GM10266 (cell line): ENCODE data around the gene S100A13.
A peak's percentile ranks its signal among the peaks of the same experiment; 100 is the strongest.

Experiments used
- DNase-seq: peaks from one replicate; pipeline ENCODE4 v3.0.0; 2012; ENCODE audit errors: extremely low spot score
- TF ChIP-seq, protein P1 (sequence below): IDR thresholded peaks from 2 replicates; pipeline ENCODE4 v1.5.1; 2012; ENCODE audit warnings: mild to moderate bottlenecking, low read depth; ENCODE audit not compliant: control insufficient read depth, insufficient read depth; ENCODE audit errors: missing control alignments

S100A13 gene

DNA sequence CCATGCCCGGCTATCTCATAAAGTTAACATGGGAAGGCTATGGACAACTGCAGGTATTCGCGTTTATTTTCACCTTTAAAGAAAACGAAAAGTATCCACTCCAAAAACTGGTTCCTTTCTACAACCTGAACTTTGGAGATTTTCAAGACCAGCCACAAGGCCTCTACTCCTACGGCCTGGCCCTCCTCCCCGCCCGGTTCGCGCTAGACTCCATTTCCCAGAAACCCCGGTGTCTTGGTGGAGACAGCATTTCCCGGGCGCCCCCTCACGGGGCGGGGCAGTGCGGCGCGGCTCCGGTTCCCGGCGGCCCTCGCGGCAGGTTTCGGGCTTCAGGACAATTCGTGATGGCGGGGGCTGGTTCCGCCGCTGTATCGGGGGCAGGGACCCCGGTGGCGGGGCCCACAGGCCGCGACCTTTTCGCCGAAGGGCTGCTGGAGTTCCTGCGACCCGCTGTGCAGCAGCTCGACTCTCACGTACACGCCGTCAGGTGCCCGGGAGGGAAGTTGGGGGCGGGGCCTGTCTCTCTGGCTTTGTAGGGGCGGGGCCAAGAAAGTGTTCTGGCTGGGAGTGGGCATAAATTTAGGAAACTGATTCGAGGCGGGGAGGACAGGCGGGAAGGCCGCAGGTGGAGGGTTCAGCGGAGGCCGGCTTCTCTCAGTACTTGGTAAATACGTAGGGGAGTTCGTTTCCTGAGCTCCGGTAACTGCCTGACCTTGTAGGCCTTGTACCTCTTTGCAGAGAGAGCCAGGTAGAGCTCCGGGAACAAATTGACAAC lies 31.3 kb upstream of the S100A13 start, which contains the start of gene SNAPIN:
TSS of gene SNAPIN (plus strand) at position 304 of the 775 bp plus-strand sequence. CDS start at position 345, 41 bp downstream.
- TF ChIP-seq, protein P1, sequence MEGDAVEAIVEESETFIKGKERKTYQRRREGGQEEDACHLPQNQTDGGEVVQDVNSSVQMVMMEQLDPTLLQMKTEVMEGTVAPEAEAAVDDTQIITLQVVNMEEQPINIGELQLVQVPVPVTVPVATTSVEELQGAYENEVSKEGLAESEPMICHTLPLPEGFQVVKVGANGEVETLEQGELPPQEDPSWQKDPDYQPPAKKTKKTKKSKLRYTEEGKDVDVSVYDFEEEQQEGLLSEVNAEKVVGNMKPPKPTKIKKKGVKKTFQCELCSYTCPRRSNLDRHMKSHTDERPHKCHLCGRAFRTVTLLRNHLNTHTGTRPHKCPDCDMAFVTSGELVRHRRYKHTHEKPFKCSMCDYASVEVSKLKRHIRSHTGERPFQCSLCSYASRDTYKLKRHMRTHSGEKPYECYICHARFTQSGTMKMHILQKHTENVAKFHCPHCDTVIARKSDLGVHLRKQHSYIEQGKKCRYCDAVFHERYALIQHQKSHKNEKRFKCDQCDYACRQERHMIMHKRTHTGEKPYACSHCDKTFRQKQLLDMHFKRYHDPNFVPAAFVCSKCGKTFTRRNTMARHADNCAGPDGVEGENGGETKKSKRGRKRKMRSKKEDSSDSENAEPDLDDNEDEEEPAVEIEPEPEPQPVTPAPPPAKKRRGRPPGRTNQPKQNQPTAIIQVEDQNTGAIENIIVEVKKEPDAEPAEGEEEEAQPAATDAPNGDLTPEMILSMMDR: no peak
- peak; percentile 88 for DNase-seq

DNA sequence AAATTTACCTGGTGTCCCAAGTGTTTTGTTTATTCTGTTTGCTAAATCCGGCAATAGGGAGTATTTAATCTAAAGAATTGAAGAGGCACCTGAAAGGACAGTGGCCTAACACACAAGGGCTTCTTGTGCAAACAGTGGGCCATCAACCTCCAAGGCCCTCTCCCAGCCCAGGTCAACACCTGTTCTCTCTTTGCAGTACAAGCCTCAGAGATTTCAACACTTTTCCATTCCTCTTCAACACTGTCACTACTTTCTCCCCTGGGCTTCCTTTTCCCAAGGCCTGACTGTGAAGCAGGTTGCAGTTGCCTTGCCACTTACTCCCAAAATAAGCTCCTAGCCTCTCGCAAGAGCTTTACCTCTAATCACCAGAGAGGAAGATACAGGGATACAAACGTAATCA lies 28.0 kb upstream of the S100A13 start:
- no peak for DNase-seq
- TF ChIP-seq, protein P1: no peak

DNA sequence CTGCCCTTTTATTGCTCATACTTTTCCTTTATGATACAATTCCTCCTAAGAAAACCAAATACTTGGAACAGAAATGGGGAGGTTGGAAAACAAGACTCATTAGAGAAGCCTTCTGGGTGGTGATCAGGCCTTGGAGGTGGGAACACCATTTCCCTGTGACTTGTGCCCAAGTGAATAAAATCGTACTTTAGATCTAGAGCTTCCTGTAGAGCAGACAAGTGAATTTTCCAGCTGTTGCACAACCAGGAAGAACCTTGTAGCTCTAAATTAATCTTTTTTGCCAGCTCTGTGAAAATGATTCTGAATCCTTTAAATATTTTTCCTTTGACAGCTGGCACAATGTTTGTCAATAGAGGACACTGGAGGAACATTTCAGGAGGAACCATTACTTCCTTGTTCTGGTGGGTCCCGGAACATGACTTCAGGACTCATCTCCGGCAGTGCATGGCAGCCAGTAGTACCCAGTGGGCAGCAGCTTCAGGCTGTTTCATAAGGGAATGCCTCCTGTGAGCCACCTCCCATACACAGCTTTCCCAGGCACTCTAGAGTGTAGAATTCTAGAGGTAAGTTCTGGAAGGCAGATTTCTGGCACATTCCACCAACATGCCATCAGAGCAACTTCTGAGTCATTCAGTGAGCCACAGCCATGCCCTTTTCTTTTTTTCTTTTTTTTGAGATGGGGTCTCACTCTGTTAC lies 25.6 kb upstream of the S100A13 start:
- no peak for DNase-seq
- TF ChIP-seq, protein P1: no peak

DNA sequence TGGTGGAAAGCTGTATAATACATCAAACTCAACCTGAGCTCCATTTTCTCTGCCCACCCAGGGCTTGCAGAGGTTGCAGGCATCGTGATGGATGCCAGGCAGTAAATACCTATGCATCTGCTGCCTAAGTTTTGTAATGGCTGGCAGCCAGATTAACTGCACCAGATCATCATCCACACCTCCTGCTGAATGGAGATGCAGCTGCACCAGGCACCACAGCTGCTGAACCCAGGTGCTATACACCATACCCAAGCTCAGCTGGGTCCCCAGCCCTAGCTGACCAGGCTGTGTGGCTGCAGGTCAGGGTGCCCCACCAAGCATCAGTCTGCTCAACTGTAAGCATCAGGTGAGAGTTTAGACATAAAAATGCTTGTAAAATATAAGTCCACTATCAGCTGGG lies 24.5 kb upstream of the S100A13 start:
- DNase-seq: no peak
- TF ChIP-seq, protein P1: no peak

DNA sequence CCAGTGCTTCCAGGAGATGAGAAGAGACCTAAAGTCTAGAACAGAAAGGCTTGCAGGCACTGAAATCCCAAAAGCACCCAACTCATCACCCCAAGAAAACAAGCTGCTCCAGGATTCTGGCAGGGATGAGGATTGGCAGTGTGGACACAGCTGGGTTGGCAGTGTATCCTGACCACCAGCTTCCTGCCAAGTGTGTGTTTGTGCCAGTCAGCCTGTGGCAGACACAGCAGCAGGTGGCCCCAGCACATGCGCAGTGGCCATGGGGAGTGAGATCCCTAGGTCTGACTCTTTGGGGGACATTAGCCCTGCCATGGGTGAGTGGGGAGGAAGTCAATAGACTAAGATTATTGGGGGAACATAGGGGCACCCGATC lies 22.5 kb upstream of the S100A13 start:
- no peak for DNase-seq
- TF ChIP-seq, protein P1: no peak

DNA sequence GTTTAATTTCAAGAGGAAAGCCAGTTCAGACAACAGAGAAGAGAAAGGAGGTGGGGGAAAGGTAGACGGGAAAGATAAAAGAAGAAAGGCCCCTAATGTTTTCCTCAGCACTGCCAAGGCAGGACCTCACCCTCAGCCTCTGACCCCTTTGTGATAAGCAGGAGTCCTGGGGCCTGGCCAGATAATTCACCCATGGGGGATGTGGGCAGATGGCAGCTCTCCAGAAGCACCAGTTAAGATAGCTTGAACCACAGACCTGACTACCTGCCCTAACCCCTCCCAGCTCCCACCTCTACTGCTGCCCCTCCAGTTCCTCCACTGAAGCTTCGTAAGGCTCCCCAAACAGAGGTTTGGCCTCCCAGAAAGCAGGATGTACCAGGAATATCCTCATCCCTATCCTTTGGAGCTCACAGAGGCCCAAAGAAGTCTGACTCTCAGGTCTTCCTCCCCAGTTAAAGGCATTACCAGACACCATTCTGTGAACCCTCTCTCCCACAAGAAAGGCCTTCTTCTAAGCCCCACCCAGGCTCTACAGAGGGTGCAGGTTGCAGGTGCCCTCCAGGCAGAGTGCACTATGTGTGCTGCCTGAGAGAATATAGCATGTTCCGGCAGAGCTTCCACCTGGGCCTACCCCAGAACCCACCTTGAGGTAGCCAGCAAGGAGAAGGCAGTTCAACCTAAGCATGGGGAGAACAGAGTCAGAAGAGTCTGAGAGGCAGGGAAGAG lies 22.0 kb upstream of the S100A13 start:
- TF ChIP-seq, protein P1: no peak
- DNase-seq: no peak
